ENCODE data around the gene CPHXL. TPM values are rescaled to one million over a fixed set of nuclear protein-coding genes. Genes with fewer than 3 reads are reported as not detected.

The CPHXL gene
- total RNA-seq, 4 donors from 2014 or later = not detected

- H3K27me3 ChIP-seq = no peaks in the 10 kb centered on the region
- peaks cover 0 to 6% (median 0%) of the 10 kb centered on the region in 4 donors for H3K9me3 ChIP-seq
- H3K36me3 ChIP-seq = no peaks in the 10 kb centered on the region
- H3K4me1 ChIP-seq = no peaks in the 10 kb centered on the region
- no peak overlapping the region for H3K4me3 ChIP-seq
- H3K27ac ChIP-seq (replicated peaks in 1 of 4) = no peak overlapping the region
- DNase-seq (ENCODE audit: extremely low spot score) = no peak
- intact Hi-C loops (cut with DNase I) = no loop called here
- TF ChIP-seq EP300 (IDR thresholded peaks at IDR 0.05) (no peak), POLR2AphosphoS5 (IDR thresholded peaks at IDR 0.05) (no peak), CTCF (IDR thresholded peaks at IDR 0.05) (no peak), POLR2A (IDR thresholded peaks at IDR 0.05; ENCODE audit: low read depth) (no peak)
- 89% methylated on average over 2 of the region's 2 CpGs for WGBS
Measured at GRCh38 chr16:75710344-75710743, 15.9 kb downstream of the CPHXL start.

- WGBS = 95% methylated on average over 4 of the region's 4 CpGs
- no peak overlapping the region for H3K27ac ChIP-seq (replicated peaks in 1 of 4)
- no peaks in the 10 kb centered on the region for H3K27me3 ChIP-seq
- H3K4me3 ChIP-seq = no peak overlapping the region
- H3K4me1 ChIP-seq = no peaks in the 10 kb centered on the region
- H3K9me3 ChIP-seq = no peaks in the 10 kb centered on the region
- TF ChIP-seq CTCF (IDR thresholded peaks at IDR 0.05) = no peak
- TF ChIP-seq POLR2A (IDR thresholded peaks at IDR 0.05; ENCODE audit: low read depth) = no peak
- intact Hi-C loops (cut with DNase I) = no loop called here
- DNase-seq (ENCODE audit: extremely low spot score) = no peak
- no peaks in the 10 kb centered on the region for H3K36me3 ChIP-seq
Measured at GRCh38 chr16:75703306-75703705, 23.0 kb downstream of the CPHXL start.

GRCh38 chr16:75702242-75702641 lies 24.0 kb downstream of the CPHXL start:
- TF ChIP-seq POLR2A (IDR thresholded peaks at IDR 0.05; ENCODE audit: low read depth) = no peak
- TF ChIP-seq EP300 (IDR thresholded peaks at IDR 0.05) = no peak
- no peak for TF ChIP-seq CTCF (IDR thresholded peaks at IDR 0.05)
- no peak for TF ChIP-seq POLR2AphosphoS5 (IDR thresholded peaks at IDR 0.05)
- no peaks in the 10 kb centered on the region for H3K27me3 ChIP-seq
- no peaks in the 10 kb centered on the region for H3K9me3 ChIP-seq
- intact Hi-C loops (cut with DNase I) = no loop called here
- no peaks in the 10 kb centered on the region for H3K36me3 ChIP-seq
- H3K4me3 ChIP-seq = no peak overlapping the region
- 68% methylated on average over 2 of the region's 2 CpGs for WGBS
- DNase-seq (ENCODE audit: extremely low spot score) = no peak
- no peak overlapping the region for H3K27ac ChIP-seq (replicated peaks in 1 of 4)
- H3K4me1 ChIP-seq = no peaks in the 10 kb centered on the region

GRCh38 chr16:75701361-75701760 lies 24.9 kb downstream of the CPHXL start, which contains the start of gene DUXB:
Gene DUXB, minus strand, starts transcription at chr16:75701461. Its CDS starts 43 bp downstream, at chr16:75701418.
- Histone ChIP-seq H3K4me3 (no peak within 1 kb of the TSS), H3K27ac (replicated peaks in 1 of 4) (no peak within 1 kb of the TSS), H3K9me3 (no peaks in the 10 kb centered on the region), H3K4me1 (no peaks in the 10 kb centered on the region), H3K27me3 (no peaks in the 10 kb centered on the region), H3K36me3 (no peaks in the 10 kb centered on the region)
- WGBS = 95% methylated on average over 5 of the region's 5 CpGs
- DNase-seq (ENCODE audit: extremely low spot score) = no peak
- no peak for TF ChIP-seq EP300 (IDR thresholded peaks at IDR 0.05)
- intact Hi-C loops (cut with DNase I) = no loop called here

GRCh38 chr16:75697571-75697970 lies 28.7 kb downstream of the CPHXL start:
- no peak for DNase-seq (ENCODE audit: extremely low spot score)
- H3K27ac ChIP-seq (replicated peaks in 1 of 4) = no peak overlapping the region
- intact Hi-C loops (cut with DNase I) = no loop called here
- no peaks in the 10 kb centered on the region for H3K9me3 ChIP-seq
- TF ChIP-seq POLR2A (IDR thresholded peaks at IDR 0.05; ENCODE audit: low read depth) (no peak), CTCF (IDR thresholded peaks at IDR 0.05) (no peak), POLR2AphosphoS5 (IDR thresholded peaks at IDR 0.05) (no peak)
- 83% methylated on average over 5 of the region's 5 CpGs for WGBS
- no peaks in the 10 kb centered on the region for H3K36me3 ChIP-seq
- no peak overlapping the region for H3K4me3 ChIP-seq
- no peaks in the 10 kb centered on the region for H3K27me3 ChIP-seq
- H3K4me1 ChIP-seq = no peaks in the 10 kb centered on the region
